Heart left ventricle (tissue), 13 donors: ENCODE data around the gene EDA.

Experiments used
- CTCF ChIP-seq, 12 donors: fragments of 200-600 bp; sonication (generic) in 4 of 12; IDR thresholded peaks; one replicate each; pipeline versions ENCODE4 v1.5.0 to v1.8.0; 2018 to 2022; ENCODE audit warnings: antibody characterized with exemption in 12 of 12, mild to moderate bottlenecking in 5 of 12
- POLR2A ChIP-seq, 2 donors: fragments of 450-650 bp; IDR thresholded peaks; one replicate each; pipeline ENCODE4 v1.6.1; 2017; ENCODE audit warnings: antibody characterized with exemption in 2 of 2, mild to moderate bottlenecking in 2 of 2, moderate library complexity in 2 of 2
- donor health status: ischemic (EF 13 %, LVEDD 7.1; RV severe dilation, severe dysfunction).
- donor health status: DM: no; HTN: yes; CAD: no.
- donor health status: DM: no; HTN: no; CAD: no.
- donor health status: ischemic (EF 25% LVEDD 6.9; RV normal size, moderate dysfunction).
- donor health status: ischemic (EF 25% LVEDD 5.7; RV mildly dilated, moderate dysfunction).
- donor health status: ischemic (EF 35%, LVEDD 5.7; RV mildly dilated, moderate dysfunction).
- donor health status: nonischemic (EF 11% LVEDD 7.7; RV severe dilation, severe dysfunction).
- donor health status: DM: yes; HTN: yes; CAD: no.
- donor health status: PGD.
- donor health status: ischemic (EF 29% LVEDD 5.4; RV normal size, mild dysfunction).
- donor health status: nonischemic (EF 23%, LVEDD 6.1; RV moderate dilation, normal function).

- TF ChIP-seq POLR2A (IDR thresholded peaks at IDR 0.05), result no peak
- TF ChIP-seq CTCF (IDR thresholded peaks at IDR 0.05), result no peak
These were observed 373.1 kb downstream of the EDA start for GRCh38 chrX:69988955-69989394.
